DND-41 (cell line): ENCODE measurements around the gene SH3TC2.

Experiments used
- ATAC-seq: fragments of 200-7000 bp; cut with Tn5 transposase; 3 replicates; pipeline ENCODE4 v1.9.1; 2021; ENCODE audit warnings: low read depth; ENCODE audit not compliant: insufficient read depth
- DNase-seq: peaks from one replicate; pipeline ENCODE4 v3.0.0-alpha.2; 2020
- H2AFZ ChIP-seq: 2 replicates; pipeline ENCODE4 v1.6.0; 2012; ENCODE audit warnings: low read depth, low read length
- H3K27ac ChIP-seq: 2 replicates; pipeline ENCODE4 v1.5.1; 2012; ENCODE audit warnings: low read length, inconsistent platforms
- H3K27me3 ChIP-seq: fragments of 200-600 bp; sonication (generic); 2 replicates; pipeline ENCODE4 v1.6.0; 2012; ENCODE audit warnings: low read length, mild to moderate bottlenecking, inconsistent platforms; ENCODE audit not compliant: insufficient read depth, poor library complexity
- H3K36me3 ChIP-seq: 2 replicates; pipeline ENCODE4 v1.5.1; 2012; ENCODE audit warnings: low read length, inconsistent platforms; ENCODE audit not compliant: insufficient read depth
- H3K4me1 ChIP-seq: 2 replicates; pipeline ENCODE4 v1.5.1; 2012; ENCODE audit warnings: mild to moderate bottlenecking, low read length; ENCODE audit not compliant: insufficient read depth
- H3K4me2 ChIP-seq: 2 replicates; pipeline ENCODE4 v1.6.0; 2012; ENCODE audit warnings: mild to moderate bottlenecking, moderate library complexity, low read length, inconsistent platforms; ENCODE audit not compliant: insufficient read depth
- H3K4me3 ChIP-seq, 2 experiments: fragments of 200-600 bp in 1 of 2; shearing (Covaris generic) in 1 of 2; 2 replicates each; pipeline ENCODE4 v1.5.1; 2012 to 2016; ENCODE audit warnings: inconsistent platforms in 2 of 2, low read length in 2 of 2, mild to moderate bottlenecking in 2 of 2, low read depth in 1 of 2, moderate library complexity in 1 of 2
- H3K79me2 ChIP-seq: 2 replicates; pipeline ENCODE4 v1.6.0; 2012; ENCODE audit warnings: low read length, inconsistent platforms; ENCODE audit not compliant: insufficient read depth
- H3K9ac ChIP-seq: 2 replicates; pipeline ENCODE4 v1.6.0; 2012; ENCODE audit warnings: low read depth, mild to moderate bottlenecking, inconsistent platforms, low read length, moderate library complexity
- H3K9me3 ChIP-seq: 2 replicates; pipeline ENCODE4 v1.5.1; 2012; ENCODE audit warnings: low read length, moderate library complexity, mild to moderate bottlenecking, inconsistent platforms; ENCODE audit not compliant: insufficient read depth, severe bottlenecking
- H4K20me1 ChIP-seq: 2 replicates; pipeline ENCODE4 v1.6.0; 2012; ENCODE audit warnings: low read length; ENCODE audit not compliant: insufficient read depth
- CTCF ChIP-seq: IDR thresholded peaks from 2 replicates; pipeline ENCODE4 v1.5.1; 2012; ENCODE audit warnings: borderline replicate concordance, low read length, moderate library complexity, mild to moderate bottlenecking; ENCODE audit not compliant: poor library complexity, severe bottlenecking; ENCODE audit errors: extremely low read depth
- EZH2 ChIP-seq: IDR thresholded peaks from 3 replicates; pipeline ENCODE4 v1.6.1; 2012; ENCODE audit warnings: borderline replicate concordance, low read depth, mild to moderate bottlenecking, moderate library complexity, low read length, inconsistent platforms; ENCODE audit not compliant: severe bottlenecking

Gene SH3TC2

GRCh38 chr5:149011728-149012127, 51.1 kb downstream of the SH3TC2 start:
- Histone ChIP-seq H3K27me3 (peaks cover 6% of the 10 kb centered on the region), H4K20me1 (no peaks in the 10 kb centered on the region), H3K79me2 (no peaks in the 10 kb centered on the region), H3K9me3 (no peaks in the 10 kb centered on the region), H3K9ac (no peak overlapping the region), H3K4me2 (no peak overlapping the region), H2AFZ (no peak overlapping the region), H3K27ac (no peak overlapping the region), H3K4me1 (no peaks in the 10 kb centered on the region), H3K36me3 (no peaks in the 10 kb centered on the region), H3K4me3 (no peak overlapping the region)
- ATAC-seq = no peak
- TF ChIP-seq CTCF = no peak
- no peak for TF ChIP-seq EZH2
- no peak for DNase-seq

- Histone ChIP-seq H3K27ac (no peak overlapping the region), H2AFZ (no peak overlapping the region), H3K9me3 (no peaks in the 10 kb centered on the region), H4K20me1 (no peaks in the 10 kb centered on the region), H3K36me3 (no peaks in the 10 kb centered on the region), H3K27me3 (peaks cover 6% of the 10 kb centered on the region), H3K4me1 (no peaks in the 10 kb centered on the region), H3K4me3 (no peak overlapping the region), H3K4me2 (no peak overlapping the region), H3K79me2 (no peaks in the 10 kb centered on the region), H3K9ac (no peak overlapping the region)
- no peak for DNase-seq
- ATAC-seq = no peak
- no peak for TF ChIP-seq EZH2
- no peak for TF ChIP-seq CTCF
Measured at GRCh38 chr5:149011084-149011483, 51.8 kb downstream of the SH3TC2 start.

- DNase-seq = no peak
- TF ChIP-seq EZH2 = no peak
- no peak for TF ChIP-seq CTCF
- H3K79me2 ChIP-seq = no peaks in the 10 kb centered on the region
- H3K36me3 ChIP-seq = no peaks in the 10 kb centered on the region
- ATAC-seq = no peak
- H2AFZ ChIP-seq = no peak overlapping the region
- no peak overlapping the region for H3K4me3 ChIP-seq
- H3K9me3 ChIP-seq = no peaks in the 10 kb centered on the region
- H3K9ac ChIP-seq = no peak overlapping the region
- H3K4me2 ChIP-seq = no peak overlapping the region
- peaks cover 6% of the 10 kb centered on the region for H3K27me3 ChIP-seq
- H3K27ac ChIP-seq = no peak overlapping the region
- no peaks in the 10 kb centered on the region for H4K20me1 ChIP-seq
- H3K4me1 ChIP-seq = no peaks in the 10 kb centered on the region
Measured at GRCh38 chr5:149007174-149007573, 55.7 kb downstream of the SH3TC2 start.

- no peaks in the 10 kb centered on the region for H4K20me1 ChIP-seq
- no peak for TF ChIP-seq EZH2
- no peak for TF ChIP-seq CTCF
- no peak overlapping the region for H3K9ac ChIP-seq
- no peak overlapping the region for H3K4me2 ChIP-seq
- no peaks in the 10 kb centered on the region for H3K4me1 ChIP-seq
- H3K79me2 ChIP-seq = no peaks in the 10 kb centered on the region
- H3K9me3 ChIP-seq = no peaks in the 10 kb centered on the region
- H3K27ac ChIP-seq = no peak overlapping the region
- DNase-seq = no peak
- no peak overlapping the region for H2AFZ ChIP-seq
- no peak overlapping the region for H3K4me3 ChIP-seq
- H3K36me3 ChIP-seq = no peaks in the 10 kb centered on the region
- peaks cover 6% of the 10 kb centered on the region for H3K27me3 ChIP-seq
- no peak for ATAC-seq
Measured at GRCh38 chr5:149006426-149006825, 56.4 kb downstream of the SH3TC2 start.
